A549 (cell line): ENCODE results near the gene LRRC3C. TPM values are rescaled to one million over a fixed set of nuclear protein-coding genes. Genes with fewer than 3 reads are reported as not detected.

Experiments used
- ATAC-seq, 2 experiments: fragments of 200-7000 bp in 1 of 2; fragments of >200 bp in 1 of 2; cut with Nextera tagmentation in 1 of 2; cut with Tn5 transposase in 1 of 2; 3 replicates each; pipeline versions ENCODE4 v1.8.0 to v1.9.1; 2018 to 2020; ENCODE audit warnings: mild to moderate bottlenecking in 1 of 2, moderate library complexity in 1 of 2
- CTCF ChIA-PET: fragments of 300-600 bp; sonication (Branson Sonifier 250); formaldehyde crosslinking; extraction: SDS; loops from one replicate; lab custom pipeline; 2021; ENCODE audit warnings: antibody characterized with exemption, inconsistent platforms; lab: Yijun Ruan, JAX
- POLR2A ChIA-PET: fragments of 350-600 bp; formaldehyde crosslinking; extraction: SDS; loops from one replicate; lab custom pipeline; 2021; ENCODE audit warnings: antibody characterized with exemption, inconsistent platforms; lab: Yijun Ruan, JAX
- DNase-seq, 2 experiments: peaks; one replicate each; pipeline versions ENCODE4 v3.0.0 to v3.0.0-alpha.2; 2011 to 2016; ENCODE audit warnings: low read depth in 1 of 2, low spot score in 1 of 2
- FAIRE-seq: peaks from 2 replicates; lab custom pipeline; 2011; peaks lifted over from hg19 to GRCh38; lab: Jason Lieb, UNC
- H3K27ac ChIP-seq, 2 experiments: fragments of >200 bp; sonication (Bioruptor Twin); formaldehyde crosslinking; 3 replicates each; pipeline ENCODE4 v1.5.1; 2016 to 2017
- H3K4me1 ChIP-seq: fragments of >200 bp; sonication (Bioruptor Twin); formaldehyde crosslinking; 3 replicates; pipeline ENCODE4 v1.6.1; 2016
- H3K4me2 ChIP-seq: fragments of >200 bp; sonication (Bioruptor Twin); formaldehyde crosslinking; 3 replicates; pipeline ENCODE4 v1.6.1; 2016
- H3K4me3 ChIP-seq: fragments of >200 bp; sonication (Bioruptor Twin); formaldehyde crosslinking; 3 replicates; pipeline ENCODE4 v1.5.1; 2016
- H3K9me3 ChIP-seq: fragments of >200 bp; sonication (Bioruptor Twin); formaldehyde crosslinking; 3 replicates; pipeline ENCODE4 v1.6.1; 2016
- BHLHE40 ChIP-seq: IDR thresholded peaks from 2 replicates; pipeline ENCODE4 v1.6.1; 2012; ENCODE audit warnings: low read depth, low read length, inconsistent platforms
- CBX2 ChIP-seq: fragments of 200-600 bp; sonication (generic); IDR thresholded peaks from 2 replicates; pipeline ENCODE4 v1.6.1; 2016; ENCODE audit warnings: low read depth, mild to moderate bottlenecking, borderline replicate concordance
- CBX8 ChIP-seq: fragments of 200-600 bp; sonication (generic); IDR thresholded peaks from 2 replicates; pipeline ENCODE4 v1.6.1; 2016
- CEBPB ChIP-seq, 2 experiments: fragments of >200 bp in 1 of 2; sonication (Bioruptor Twin) in 1 of 2; formaldehyde crosslinking in 1 of 2; IDR thresholded peaks; 2 replicates each; pipeline ENCODE4 v1.6.1; 2012 to 2016
- CHD4 ChIP-seq: fragments of 200-600 bp; sonication (generic); IDR thresholded peaks from 2 replicates; pipeline ENCODE4 v1.6.1; 2016; ENCODE audit warnings: antibody characterized with exemption, mild to moderate bottlenecking, borderline replicate concordance
- EHF ChIP-seq: fragments of 250-450 bp; sonication (Bioruptor Pico); IDR thresholded peaks from 2 replicates; pipeline ENCODE4 v1.5.0; 2020; ENCODE audit warnings: mild to moderate bottlenecking
- EP300 ChIP-seq, 2 experiments: fragments of >200 bp; sonication (Bioruptor Twin); formaldehyde crosslinking; IDR thresholded peaks; 2 replicates in 1 of 2; 3 replicates in 1 of 2; pipeline ENCODE4 v1.6.1; 2016 to 2017
- GATA3 ChIP-seq: IDR thresholded peaks from 2 replicates; pipeline ENCODE4 v1.6.1; 2012; ENCODE audit warnings: borderline replicate concordance
- HDAC2 ChIP-seq: fragments of 200-600 bp; sonication (generic); IDR thresholded peaks from 2 replicates; pipeline ENCODE4 v1.6.1; 2016
- HOXB13 ChIP-seq: fragments of 250-450 bp; sonication (Bioruptor Pico); IDR thresholded peaks from 2 replicates; pipeline ENCODE4 v1.5.0; 2020; ENCODE audit warnings: low read depth, mild to moderate bottlenecking, moderate library complexity
- JUN ChIP-seq, 2 experiments: fragments of >200 bp; sonication (Bioruptor Twin); formaldehyde crosslinking; IDR thresholded peaks; 2 replicates in 1 of 2; 3 replicates in 1 of 2; pipeline ENCODE4 v1.6.1; 2016 to 2017
- JUNB ChIP-seq: fragments of >200 bp; sonication (Bioruptor Twin); formaldehyde crosslinking; IDR thresholded peaks from 2 replicates; pipeline ENCODE4 v1.6.1; 2016
- KDM1A ChIP-seq: fragments of 200-600 bp; sonication (generic); IDR thresholded peaks from 2 replicates; pipeline ENCODE4 v1.6.1; 2016; ENCODE audit warnings: low read depth, mild to moderate bottlenecking
- KDM5A ChIP-seq: fragments of 200-600 bp; sonication (generic); IDR thresholded peaks from 2 replicates; pipeline ENCODE4 v1.6.1; 2016; ENCODE audit warnings: antibody characterized with exemption, mild to moderate bottlenecking
- MYC ChIP-seq: IDR thresholded peaks from 2 replicates; pipeline ENCODE4 v1.6.1; 2012; ENCODE audit warnings: mild to moderate bottlenecking, inconsistent platforms, low read length, improper control_type of control experiment, borderline replicate concordance
- POLR2A ChIP-seq: IDR thresholded peaks from 2 replicates; pipeline ENCODE4 v1.6.1; 2012; ENCODE audit warnings: mild to moderate bottlenecking, low read length
- RCOR1 ChIP-seq: fragments of 150-350 bp; IDR thresholded peaks from 2 replicates; pipeline ENCODE4 v1.6.1; 2014; ENCODE audit warnings: antibody characterized with exemption, low read length, low read depth
- RNF2 ChIP-seq: fragments of 200-600 bp; sonication (generic); IDR thresholded peaks from 2 replicates; pipeline ENCODE4 v1.6.1; 2016; ENCODE audit warnings: low read depth, mild to moderate bottlenecking, antibody characterized with exemption, moderate library complexity, borderline replicate concordance
- SMC3 ChIP-seq: fragments of >200 bp; sonication (Bioruptor Twin); formaldehyde crosslinking; IDR thresholded peaks from 3 replicates; pipeline ENCODE4 v1.6.1; 2018; ENCODE audit warnings: inconsistent platforms
- TP53 ChIP-seq: fragments of 250-450 bp; sonication (Bioruptor Pico); IDR thresholded peaks from 2 replicates; pipeline ENCODE4 v1.5.0; 2021; ENCODE audit warnings: mild to moderate bottlenecking, moderate library complexity
- ZC3H11A ChIP-seq: fragments of 450-650 bp; IDR thresholded peaks from 2 replicates; pipeline ENCODE4 v1.6.1; 2014; ENCODE audit warnings: antibody characterized with exemption, mild to moderate bottlenecking
- ZSCAN20 ChIP-seq: fragments of 250-450 bp; sonication (Bioruptor Pico); IDR thresholded peaks from 2 replicates; pipeline ENCODE4 v1.8.0; 2022; ENCODE audit warnings: mild to moderate bottlenecking, moderate library complexity
- WGBS: methylation state at CpG from one replicate; pipeline ENCODE4 v1.1.6; 2017; ENCODE audit errors: missing lambda C conversion rate; 5-methylcytosine and 5-hydroxymethylcytosine counted together
- polyA plus RNA-seq, 4 experiments: library from polyadenylated mRNA; depleted of rRNA in 3 of 4; stranded (reverse); fragments of >200 nt; fragmentation: RNase III in 1 of 4; extraction: RNeasy Plus Mini Kit Qiagen cat#74134 plus additional on column Dnase treatment in 1 of 4; gene quantifications; 2 replicates in 3 of 4; 3 replicates in 1 of 4; pipeline ENCODE4 v1.2.3, GENCODE V29; 2011 to 2017
- TF ChIP-seq, protein P1 (sequence below): fragments of 250-450 bp; sonication (Bioruptor Pico); IDR thresholded peaks from 2 replicates; pipeline ENCODE4 v1.5.0; 2020; ENCODE audit warnings: low read depth, mild to moderate bottlenecking, moderate library complexity
- TF ChIP-seq, protein P2 (sequence below): fragments of >200 bp; sonication (Bioruptor Twin); formaldehyde crosslinking; IDR thresholded peaks from 3 replicates; pipeline ENCODE4 v1.6.1; 2016
- TF ChIP-seq, protein P3 (sequence below): fragments of 150-350 bp; IDR thresholded peaks from 2 replicates; pipeline ENCODE4 v1.6.1; 2014; ENCODE audit warnings: low read depth, mild to moderate bottlenecking, low read length
- TF ChIP-seq, protein P4 (sequence below): fragments of 250-450 bp; sonication (Bioruptor Pico); IDR thresholded peaks from 2 replicates; pipeline ENCODE4 v1.5.0; 2021; ENCODE audit warnings: mild to moderate bottlenecking, moderate library complexity, borderline replicate concordance
- TF ChIP-seq, protein P5 (sequence below): fragments of >200 bp; sonication (Bioruptor Twin); formaldehyde crosslinking; IDR thresholded peaks from 3 replicates; pipeline ENCODE4 v1.5.1; 2016
- TF ChIP-seq, protein P6 (sequence below): IDR thresholded peaks from 2 replicates; pipeline ENCODE4 v1.6.1; 2012

Gene LRRC3C
- polyA plus RNA-seq, 2 of the 4 experiments (the other 2 are of a cell fraction), result not detected

DNA sequence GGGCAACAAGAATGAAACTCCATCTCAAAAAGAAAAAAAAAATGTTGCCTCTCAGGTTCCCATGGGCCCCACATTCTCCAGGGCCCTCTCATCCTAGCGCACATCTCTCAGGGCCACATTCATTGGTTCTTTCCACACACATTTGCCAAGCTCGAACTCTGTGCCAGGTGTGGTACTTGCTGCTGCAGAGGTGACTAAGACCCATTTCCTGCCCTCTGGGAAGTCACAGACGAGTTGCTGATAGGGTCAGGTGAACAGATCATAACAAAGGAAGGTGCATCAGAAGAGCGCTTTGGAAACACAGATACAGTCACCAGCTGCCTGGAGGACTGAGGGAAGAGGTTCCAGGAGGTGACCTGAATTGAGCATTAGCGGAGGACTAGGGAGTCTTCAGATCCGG, 36.3 kb downstream of the LRRC3C start:
- H3K27ac ChIP-seq, result no peak overlapping the region
- ATAC-seq (no peak), DNase-seq (no peak), FAIRE-seq (no peak)
- H3K4me3 ChIP-seq, result no peak overlapping the region
- no peak overlapping the region for H3K4me2 ChIP-seq
- H3K4me1 ChIP-seq, result no peaks in the 10 kb centered on the region
- ChIA-PET POLR2A (interaction anchor here (2.0 kb wide), 1 partner anchor 17 kb away, joined by 4 read pairs; the partner anchor contains the start of gene PSMD3), CTCF (interaction anchor here (1.8 to 13.9 kb wide), 3 partner anchors 10 to 62 kb away, joined by 4 to 405 read pairs (median 6); partner anchors contain the start of gene PSMD3)
- TF ChIP-seq POLR2A (no peak), KDM1A (no peak), JUN (IDR thresholded peaks at IDR 0.05) (no peak), TP53 (CRISPR knock-in tag) (no peak), HOXB13 (CRISPR knock-in tag) (no peak), CEBPB (IDR thresholded peaks at IDR 0.05) (no peak), ZC3H11A (no peak), CHD4 (no peak), JUNB (no peak), CBX2 (no peak), BHLHE40 (no peak), ZSCAN20 (no peak), EP300 (IDR thresholded peaks at IDR 0.05) (no peak), KDM5A (no peak), SMC3 (no peak)
- TF ChIP-seq, protein P1, sequence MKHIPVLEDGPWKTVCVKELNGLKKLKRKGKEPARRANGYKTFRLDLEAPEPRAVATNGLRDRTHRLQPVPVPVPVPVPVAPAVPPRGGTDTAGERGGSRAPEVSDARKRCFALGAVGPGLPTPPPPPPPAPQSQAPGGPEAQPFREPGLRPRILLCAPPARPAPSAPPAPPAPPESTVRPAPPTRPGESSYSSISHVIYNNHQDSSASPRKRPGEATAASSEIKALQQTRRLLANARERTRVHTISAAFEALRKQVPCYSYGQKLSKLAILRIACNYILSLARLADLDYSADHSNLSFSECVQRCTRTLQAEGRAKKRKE (CRISPR knock-in tag), result no peak
- TF ChIP-seq, protein P2, sequence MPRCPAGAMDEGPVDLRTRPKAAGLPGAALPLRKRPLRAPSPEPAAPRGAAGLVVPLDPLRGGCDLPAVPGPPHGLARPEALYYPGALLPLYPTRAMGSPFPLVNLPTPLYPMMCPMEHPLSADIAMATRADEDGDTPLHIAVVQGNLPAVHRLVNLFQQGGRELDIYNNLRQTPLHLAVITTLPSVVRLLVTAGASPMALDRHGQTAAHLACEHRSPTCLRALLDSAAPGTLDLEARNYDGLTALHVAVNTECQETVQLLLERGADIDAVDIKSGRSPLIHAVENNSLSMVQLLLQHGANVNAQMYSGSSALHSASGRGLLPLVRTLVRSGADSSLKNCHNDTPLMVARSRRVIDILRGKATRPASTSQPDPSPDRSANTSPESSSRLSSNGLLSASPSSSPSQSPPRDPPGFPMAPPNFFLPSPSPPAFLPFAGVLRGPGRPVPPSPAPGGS, result no peak
- TF ChIP-seq, protein P3, sequence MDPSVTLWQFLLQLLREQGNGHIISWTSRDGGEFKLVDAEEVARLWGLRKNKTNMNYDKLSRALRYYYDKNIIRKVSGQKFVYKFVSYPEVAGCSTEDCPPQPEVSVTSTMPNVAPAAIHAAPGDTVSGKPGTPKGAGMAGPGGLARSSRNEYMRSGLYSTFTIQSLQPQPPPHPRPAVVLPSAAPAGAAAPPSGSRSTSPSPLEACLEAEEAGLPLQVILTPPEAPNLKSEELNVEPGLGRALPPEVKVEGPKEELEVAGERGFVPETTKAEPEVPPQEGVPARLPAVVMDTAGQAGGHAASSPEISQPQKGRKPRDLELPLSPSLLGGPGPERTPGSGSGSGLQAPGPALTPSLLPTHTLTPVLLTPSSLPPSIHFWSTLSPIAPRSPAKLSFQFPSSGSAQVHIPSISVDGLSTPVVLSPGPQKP, result no peak
- TF ChIP-seq, protein P4, sequence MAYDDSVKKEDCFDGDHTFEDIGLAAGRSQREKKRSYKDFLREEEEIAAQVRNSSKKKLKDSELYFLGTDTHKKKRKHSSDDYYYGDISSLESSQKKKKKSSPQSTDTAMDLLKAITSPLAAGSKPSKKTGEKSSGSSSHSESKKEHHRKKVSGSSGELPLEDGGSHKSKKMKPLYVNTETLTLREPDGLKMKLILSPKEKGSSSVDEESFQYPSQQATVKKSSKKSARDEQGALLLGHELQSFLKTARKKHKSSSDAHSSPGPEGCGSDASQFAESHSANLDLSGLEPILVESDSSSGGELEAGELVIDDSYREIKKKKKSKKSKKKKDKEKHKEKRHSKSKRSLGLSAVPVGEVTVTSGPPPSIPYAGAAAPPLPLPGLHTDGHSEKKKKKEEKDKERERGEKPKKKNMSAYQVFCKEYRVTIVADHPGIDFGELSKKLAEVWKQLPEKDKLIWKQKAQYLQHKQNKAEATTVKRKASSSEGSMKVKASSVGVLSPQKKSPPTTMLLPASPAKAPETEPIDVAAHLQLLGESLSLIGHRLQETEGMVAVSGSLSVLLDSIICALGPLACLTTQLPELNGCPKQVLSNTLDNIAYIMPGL (CRISPR knock-in tag), result no peak
- H3K9me3 ChIP-seq, result no peaks in the 10 kb centered on the region
- 50% methylated on average over 6 of the region's 6 CpGs for WGBS

DNA sequence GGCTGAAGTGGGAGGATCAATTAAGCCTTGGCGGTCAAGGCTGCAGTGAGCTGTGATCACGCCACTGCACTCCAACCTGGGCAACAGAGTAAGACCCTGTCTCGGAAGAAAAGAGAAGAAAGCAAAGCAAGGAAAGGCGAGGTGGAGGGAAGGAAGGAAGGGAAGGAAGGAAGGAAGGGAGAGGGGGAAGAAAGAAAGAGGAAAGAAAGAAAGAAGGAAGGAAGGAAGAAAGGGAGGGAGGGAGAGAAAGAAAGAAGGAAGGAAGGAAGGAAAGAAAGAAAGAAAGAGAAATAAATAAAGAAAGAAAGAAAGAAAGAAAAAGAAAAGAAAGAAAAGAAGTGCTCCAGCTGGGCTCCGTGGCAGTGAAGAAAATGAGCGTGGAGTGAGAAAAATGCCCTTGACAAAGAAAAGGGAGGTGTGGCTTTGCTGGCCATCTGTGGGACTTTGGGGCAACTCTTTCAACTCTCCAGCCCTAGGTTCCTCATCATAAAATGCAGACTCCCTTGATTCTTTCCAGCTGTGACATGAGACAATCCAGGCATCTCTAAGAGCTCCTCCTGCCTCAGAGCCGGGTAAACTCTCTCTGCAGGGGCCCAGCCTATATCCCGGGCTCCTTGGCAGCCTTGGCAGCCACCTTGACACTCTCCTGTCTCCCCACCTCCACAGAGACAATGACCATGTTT, 37.6 kb downstream of the LRRC3C start:
- FAIRE-seq, result no peak
- ATAC-seq, result no peak; a peak in 1 of 6 replicates
- POLR2A ChIA-PET, result interaction anchor here (1.1 to 1.5 kb wide), 2 partner anchors 15 to 135 kb away, joined by 3 to 7 read pairs; partner anchors contain the start of genes NR1D1 and PSMD3
- no peaks in the 10 kb centered on the region for H3K9me3 ChIP-seq
- WGBS, result 60% methylated on average over 8 of the region's 8 CpGs
- H3K4me3 ChIP-seq, result no peak overlapping the region
- H3K4me1 ChIP-seq, result no peaks in the 10 kb centered on the region
- no peak for DNase-seq
- H3K27ac ChIP-seq, result no peak overlapping the region
- CTCF ChIA-PET, result interaction anchor here (0.9 to 19.9 kb wide), 5 partner anchors 5 to 110 kb away, joined by 3 to 405 read pairs (median 5); partner anchors contain the start of genes GSDMA and PSMD3
- TF ChIP-seq, protein P5, sequence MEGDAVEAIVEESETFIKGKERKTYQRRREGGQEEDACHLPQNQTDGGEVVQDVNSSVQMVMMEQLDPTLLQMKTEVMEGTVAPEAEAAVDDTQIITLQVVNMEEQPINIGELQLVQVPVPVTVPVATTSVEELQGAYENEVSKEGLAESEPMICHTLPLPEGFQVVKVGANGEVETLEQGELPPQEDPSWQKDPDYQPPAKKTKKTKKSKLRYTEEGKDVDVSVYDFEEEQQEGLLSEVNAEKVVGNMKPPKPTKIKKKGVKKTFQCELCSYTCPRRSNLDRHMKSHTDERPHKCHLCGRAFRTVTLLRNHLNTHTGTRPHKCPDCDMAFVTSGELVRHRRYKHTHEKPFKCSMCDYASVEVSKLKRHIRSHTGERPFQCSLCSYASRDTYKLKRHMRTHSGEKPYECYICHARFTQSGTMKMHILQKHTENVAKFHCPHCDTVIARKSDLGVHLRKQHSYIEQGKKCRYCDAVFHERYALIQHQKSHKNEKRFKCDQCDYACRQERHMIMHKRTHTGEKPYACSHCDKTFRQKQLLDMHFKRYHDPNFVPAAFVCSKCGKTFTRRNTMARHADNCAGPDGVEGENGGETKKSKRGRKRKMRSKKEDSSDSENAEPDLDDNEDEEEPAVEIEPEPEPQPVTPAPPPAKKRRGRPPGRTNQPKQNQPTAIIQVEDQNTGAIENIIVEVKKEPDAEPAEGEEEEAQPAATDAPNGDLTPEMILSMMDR, result no peak
- TF ChIP-seq RCOR1 (no peak), RNF2 (no peak), TP53 (CRISPR knock-in tag) (no peak), GATA3 (no peak), MYC (no peak), HDAC2 (no peak), CBX8 (no peak), EHF (CRISPR knock-in tag) (no peak)
- TF ChIP-seq, protein P6, sequence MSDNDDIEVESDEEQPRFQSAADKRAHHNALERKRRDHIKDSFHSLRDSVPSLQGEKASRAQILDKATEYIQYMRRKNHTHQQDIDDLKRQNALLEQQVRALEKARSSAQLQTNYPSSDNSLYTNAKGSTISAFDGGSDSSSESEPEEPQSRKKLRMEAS, result no peak
- H3K4me2 ChIP-seq, result no peak overlapping the region
